NT2/D1 (cell line): Measurements from ENCODE around the gene PARD6B.

Experiments used
- SUZ12 ChIP-seq: IDR thresholded peaks from 2 replicates; pipeline ENCODE4 v1.6.1; 2011; ENCODE audit not compliant: insufficient read length, insufficient read depth; ENCODE audit errors: extremely low read depth
- YY1 ChIP-seq: IDR thresholded peaks from 2 replicates; pipeline ENCODE4 v1.6.1; 2011; ENCODE audit not compliant: insufficient read length, insufficient read depth
- ZNF274 ChIP-seq: IDR thresholded peaks from 2 replicates; pipeline ENCODE4 v1.6.1; 2011; ENCODE audit warnings: mild to moderate bottlenecking, low read depth, low read length

GRCh38 chr20:50729901-50730764 lies 1.2 kb upstream of the PARD6B start:
- no peak for TF ChIP-seq ZNF274
- TF ChIP-seq YY1, result no peak
- TF ChIP-seq SUZ12, result no peak
